SU-DHL-6 (cell line): ENCODE measurements around the gene ENOX1.
"Not testable (repeated sequence)": the region's sequence is repeated elsewhere in the genome, so short reads cannot be mapped to it uniquely, and the experiment has no call there.

Experiments
- H2AFZ ChIP-seq: fragments of 200-600 bp; sonication (generic); 2 replicates; pipeline ENCODE4 v1.6.1; 2014; ENCODE audit warnings: low read depth, mild to moderate bottlenecking, moderate library complexity, mixed read lengths, antibody characterized with exemption, low read length; ENCODE audit not compliant: severe bottlenecking
- H3F3A ChIP-seq: fragments of 200-600 bp; shearing (Covaris generic); 2 replicates; pipeline ENCODE4 v1.6.0; 2016; ENCODE audit warnings: antibody characterized with exemption, mild to moderate bottlenecking; ENCODE audit not compliant: insufficient read depth
- H3K27ac ChIP-seq: fragments of 200-600 bp; sonication (generic); 2 replicates; pipeline ENCODE4 v1.5.1; 2016; ENCODE audit warnings: low read depth, mild to moderate bottlenecking, low read length, moderate library complexity, mixed read lengths
- H3K27me3 ChIP-seq: fragments of 200-600 bp; sonication (generic), shearing (Covaris generic); 2 replicates; pipeline ENCODE4 v1.6.0; 2014; ENCODE audit warnings: mild to moderate bottlenecking, low read length
- H3K36me3 ChIP-seq: fragments of 200-600 bp; sonication (generic); 2 replicates; pipeline ENCODE4 v1.6.1; 2014; ENCODE audit warnings: mild to moderate bottlenecking, low read length, mixed read lengths
- H3K4me2 ChIP-seq: fragments of 300-600, 200-600 bp; shearing (Covaris generic), sonication (generic); 2 replicates; pipeline ENCODE4 v1.6.0; 2014; ENCODE audit warnings: low read length, low read depth, mild to moderate bottlenecking; ENCODE audit not compliant: poor library complexity, severe bottlenecking
- H3K4me3 ChIP-seq: fragments of 200-600 bp; sonication (generic); 2 replicates; pipeline ENCODE4 v1.5.1; 2014; ENCODE audit warnings: antibody characterized with exemption, low read length, mild to moderate bottlenecking, mixed read lengths; ENCODE audit not compliant: insufficient read depth, poor library complexity, severe bottlenecking
- H3K79me2 ChIP-seq: fragments of 200-600 bp; sonication (generic); 2 replicates; pipeline ENCODE4 v1.6.1; 2014; ENCODE audit warnings: mild to moderate bottlenecking, low read length, moderate library complexity; ENCODE audit not compliant: insufficient read depth
- H3K9ac ChIP-seq: fragments of 200-600 bp; sonication (generic); 2 replicates; pipeline ENCODE4 v1.7.0; 2014; ENCODE audit warnings: mild to moderate bottlenecking, low read length
- H3K9me2 ChIP-seq: fragments of 200-600 bp; sonication (generic); replicated peaks from 2 replicates; pipeline ENCODE4 v1.6.1; 2014; ENCODE audit warnings: low read length; ENCODE audit not compliant: insufficient read depth
- H3K9me3 ChIP-seq: fragments of 200-600 bp; sonication (generic); 2 replicates; pipeline ENCODE4 v1.6.1; 2014; ENCODE audit warnings: low read length, mixed read lengths; ENCODE audit not compliant: insufficient read depth
- H4K20me1 ChIP-seq: fragments of 200-600 bp; sonication (generic); 2 replicates; pipeline ENCODE4 v1.6.1; 2014; ENCODE audit warnings: low read depth, mild to moderate bottlenecking, antibody characterized with exemption, low read length, moderate library complexity, mixed read lengths
- EZH2phosphoT487 ChIP-seq: fragments of 200-600 bp; sonication (generic), shearing (Covaris generic); conservative IDR thresholded peaks from 2 replicates; pipeline ENCODE4 v1.6.1; 2018; ENCODE audit warnings: mild to moderate bottlenecking, antibody characterized with exemption, low read length, moderate library complexity, mixed read lengths
- TF ChIP-seq, protein P1 (sequence below): fragments of 200-600 bp; sonication (generic); IDR thresholded peaks from one replicate; pipeline ENCODE4 v1.5.1; 2017; ENCODE audit warnings: antibody characterized with exemption, mild to moderate bottlenecking, low read length, moderate library complexity; ENCODE audit not compliant: insufficient read depth, poor library complexity, severe bottlenecking

The ENOX1 gene

DNA sequence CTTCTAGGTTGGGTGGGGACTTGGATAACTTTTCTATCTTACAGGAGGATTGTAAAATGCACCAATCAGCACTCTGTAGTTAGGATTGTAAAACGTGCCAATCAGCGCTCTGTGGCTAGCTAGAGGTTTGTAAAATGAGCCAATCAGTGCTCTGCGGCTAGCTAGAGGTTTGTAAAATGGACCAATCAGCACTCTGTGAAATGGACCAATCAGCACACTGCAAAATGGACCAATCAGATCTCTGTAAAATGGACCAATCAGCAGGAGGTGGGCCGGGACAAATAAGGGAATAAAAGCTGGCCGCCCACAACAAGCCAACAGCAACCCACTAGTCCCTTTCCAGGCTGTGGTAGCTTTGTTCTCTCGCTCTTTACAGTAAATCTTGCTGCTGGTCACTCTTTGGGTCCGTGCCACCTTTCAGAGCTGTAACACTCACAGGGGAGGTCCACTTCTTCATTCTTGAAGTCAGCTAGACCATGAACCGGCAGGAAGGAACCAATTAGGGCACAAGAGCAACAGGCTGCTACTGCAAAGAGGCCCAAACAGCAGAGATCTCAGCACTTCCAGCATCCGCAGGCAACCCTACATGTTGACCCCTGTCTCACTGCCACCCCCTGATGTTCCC, 606.6 kb downstream of the ENOX1 start:
- H3K27ac ChIP-seq, result no peak overlapping the region
- no peak for TF ChIP-seq EZH2phosphoT487
- TF ChIP-seq, protein P1, sequence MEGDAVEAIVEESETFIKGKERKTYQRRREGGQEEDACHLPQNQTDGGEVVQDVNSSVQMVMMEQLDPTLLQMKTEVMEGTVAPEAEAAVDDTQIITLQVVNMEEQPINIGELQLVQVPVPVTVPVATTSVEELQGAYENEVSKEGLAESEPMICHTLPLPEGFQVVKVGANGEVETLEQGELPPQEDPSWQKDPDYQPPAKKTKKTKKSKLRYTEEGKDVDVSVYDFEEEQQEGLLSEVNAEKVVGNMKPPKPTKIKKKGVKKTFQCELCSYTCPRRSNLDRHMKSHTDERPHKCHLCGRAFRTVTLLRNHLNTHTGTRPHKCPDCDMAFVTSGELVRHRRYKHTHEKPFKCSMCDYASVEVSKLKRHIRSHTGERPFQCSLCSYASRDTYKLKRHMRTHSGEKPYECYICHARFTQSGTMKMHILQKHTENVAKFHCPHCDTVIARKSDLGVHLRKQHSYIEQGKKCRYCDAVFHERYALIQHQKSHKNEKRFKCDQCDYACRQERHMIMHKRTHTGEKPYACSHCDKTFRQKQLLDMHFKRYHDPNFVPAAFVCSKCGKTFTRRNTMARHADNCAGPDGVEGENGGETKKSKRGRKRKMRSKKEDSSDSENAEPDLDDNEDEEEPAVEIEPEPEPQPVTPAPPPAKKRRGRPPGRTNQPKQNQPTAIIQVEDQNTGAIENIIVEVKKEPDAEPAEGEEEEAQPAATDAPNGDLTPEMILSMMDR, result no peak
- H3K4me2 ChIP-seq, result no peak overlapping the region

DNA sequence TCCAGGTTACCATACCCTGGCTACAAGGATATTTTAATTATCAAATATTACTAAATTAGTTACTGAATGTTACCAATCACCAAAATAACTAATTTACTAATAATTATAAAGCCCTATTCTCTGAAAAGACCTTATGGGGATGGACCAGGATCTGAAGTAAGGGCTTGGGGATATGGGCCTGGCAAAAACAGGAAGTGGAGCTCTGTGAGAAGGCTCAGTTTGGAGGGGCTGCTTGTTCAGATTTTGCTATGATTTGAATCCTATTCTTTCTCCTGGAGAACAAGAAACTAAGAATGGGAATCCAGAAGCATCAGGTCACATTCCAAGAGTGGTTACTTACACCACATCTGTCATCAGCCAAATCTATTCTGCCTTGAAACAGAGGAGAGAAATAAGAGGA, 615.3 kb downstream of the ENOX1 start:
- Histone ChIP-seq H4K20me1 (no peaks in the 10 kb centered on the region), H3K27ac (no peak overlapping the region), H3K36me3 (no peaks in the 10 kb centered on the region), H3K4me2 (no peak overlapping the region), H2AFZ (no peak overlapping the region), H3K9me3 (no peaks in the 10 kb centered on the region), H3K9me2 (no peaks in the 10 kb centered on the region), H3K79me2 (no peaks in the 10 kb centered on the region), H3K4me3 (no peak overlapping the region), H3K27me3 (no peaks in the 10 kb centered on the region), H3K9ac (no peak overlapping the region), H3F3A (no peaks in the 10 kb centered on the region)
- TF ChIP-seq, protein P1, result no peak
- TF ChIP-seq EZH2phosphoT487, result no peak

More for the DNA sequence above, 606.6 kb downstream of the ENOX1 start:
- Histone ChIP-seq H3K36me3 (no peaks in the 10 kb centered on the region), H3K4me3 (no peak overlapping the region), H3K79me2 (no peaks in the 10 kb centered on the region), H2AFZ (no peak overlapping the region), H4K20me1 (no peaks in the 10 kb centered on the region), H3K27me3 (no peaks in the 10 kb centered on the region), H3K9me2 (no peaks in the 10 kb centered on the region), H3K9ac (no peak overlapping the region), H3F3A (no peaks in the 10 kb centered on the region), H3K9me3 (peaks cover 3% of the 10 kb centered on the region; the same call in 1 of the 2 replicates)

DNA sequence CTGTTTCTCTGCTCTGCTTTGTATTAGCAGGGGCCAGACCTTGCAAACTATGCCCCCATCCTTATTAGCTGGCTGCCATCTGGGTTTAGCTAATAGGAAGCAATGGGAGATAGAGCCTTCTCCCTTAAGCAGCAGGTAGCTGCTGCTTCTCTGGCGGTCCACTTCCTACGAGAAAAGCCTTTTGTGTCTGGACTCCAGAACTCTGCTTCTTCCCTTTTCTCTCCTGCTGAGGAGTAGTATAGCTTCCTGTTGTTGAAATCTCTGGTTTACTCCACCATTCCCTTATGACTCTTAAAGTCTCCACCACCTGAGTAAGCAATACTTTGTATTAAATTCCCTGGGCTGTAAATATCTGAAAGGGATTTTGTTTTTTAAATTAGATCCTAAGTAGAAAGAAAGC, 616.3 kb downstream of the ENOX1 start:
- Histone ChIP-seq H3K4me3 (no peak overlapping the region), H3K27ac (no peak overlapping the region), H3K4me2 (no peak overlapping the region), H3K79me2 (no peaks in the 10 kb centered on the region), H3K9me2 (no peaks in the 10 kb centered on the region), H3F3A (no peaks in the 10 kb centered on the region), H3K27me3 (no peaks in the 10 kb centered on the region), H2AFZ (no peak overlapping the region), H4K20me1 (no peaks in the 10 kb centered on the region), H3K9me3 (no peaks in the 10 kb centered on the region), H3K36me3 (no peaks in the 10 kb centered on the region), H3K9ac (no peak overlapping the region)
- TF ChIP-seq EZH2phosphoT487, result no peak
- TF ChIP-seq, protein P1, result no peak

DNA sequence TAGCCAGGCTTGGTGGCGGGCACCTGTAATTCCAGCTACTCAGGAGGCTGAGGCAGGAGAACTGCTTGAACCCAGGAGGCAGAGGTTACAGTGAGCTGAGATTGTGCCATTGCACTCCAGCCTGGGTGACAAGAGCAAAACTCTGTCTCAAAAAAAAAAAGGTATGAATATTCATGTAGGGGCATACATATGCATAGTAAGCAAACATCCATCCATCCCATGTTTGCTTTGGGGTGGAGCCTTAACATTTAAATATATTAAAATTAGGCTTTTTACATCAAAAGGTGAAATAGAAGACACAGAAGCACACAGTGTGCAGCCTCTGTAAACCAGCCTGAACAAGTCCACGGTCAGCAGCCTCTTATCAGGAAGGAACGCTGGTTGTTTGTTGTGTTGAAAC, 618.3 kb downstream of the ENOX1 start:
- not testable (repeated sequence) for H3K9me3 ChIP-seq, H3K9me2 ChIP-seq, H2AFZ ChIP-seq, H3K4me2 ChIP-seq, H3K27ac ChIP-seq, H3F3A ChIP-seq, H3K79me2 ChIP-seq, H3K4me3 ChIP-seq, H4K20me1 ChIP-seq, H3K27me3 ChIP-seq, H3K36me3 ChIP-seq, H3K9ac ChIP-seq
